IMR-90 (cell line): ENCODE measurements around the gene TRIM17. TPM values are rescaled to one million over a fixed set of nuclear protein-coding genes. Genes with fewer than 3 reads are reported as not detected.

Experiments
- ATAC-seq: fragments of 200-7000 bp; cut with Tn5 transposase; 2 replicates; pipeline ENCODE4 v1.9.1; 2020; ENCODE audit warnings: low read depth, mild to moderate bottlenecking, moderate library complexity
- BruUV-seq: library from RNA; stranded (reverse); fragments of 400-500 nt; replicated peaks from 2 replicates; lab custom pipeline; 2021; lab: Mats Ljungman, UMichigan
- CTCF ChIA-PET: fragments of 300-600 bp; formaldehyde crosslinking; extraction: SDS; loops from one replicate; lab custom pipeline; 2021; ENCODE audit warnings: antibody characterized with exemption; lab: Yijun Ruan, JAX
- POLR2A ChIA-PET: fragments of 300-600 bp; sonication (Branson Sonifier 250); formaldehyde crosslinking; loops from one replicate; lab custom pipeline; 2022; ENCODE audit warnings: antibody characterized with exemption; ENCODE audit not compliant: unreplicated experiment; lab: Charles Lee
- DNase-seq: peaks from one replicate; pipeline ENCODE4 v3.0.0; 2013
- H2AFZ ChIP-seq: replicated peaks from 2 replicates; pipeline ENCODE3; 2013; ENCODE audit warnings: low read length, mild to moderate bottlenecking; ENCODE audit not compliant: poor library complexity
- H2AK5ac ChIP-seq: 2 replicates; pipeline ENCODE4 v1.6.1; 2013; ENCODE audit warnings: low read depth, low read length, inconsistent platforms
- H2AK9ac ChIP-seq: replicated peaks from 2 replicates; pipeline ENCODE3; 2013; ENCODE audit warnings: mild to moderate bottlenecking, low read depth, low read length, moderate library complexity; ENCODE audit not compliant: poor library complexity
- H2BK120ac ChIP-seq: 2 replicates; pipeline ENCODE4 v1.6.1; 2013; ENCODE audit warnings: low read depth, low read length, inconsistent platforms
- H2BK15ac ChIP-seq: 3 replicates; pipeline ENCODE4 v1.6.1; 2013; ENCODE audit warnings: low read depth, low read length, inconsistent platforms
- H2BK20ac ChIP-seq: 2 replicates; pipeline ENCODE4 v1.6.1; 2013; ENCODE audit warnings: low read depth, mild to moderate bottlenecking, inconsistent platforms, low read length, moderate library complexity
- H2BK5ac ChIP-seq: 2 replicates; pipeline ENCODE4 v1.6.1; 2013; ENCODE audit warnings: mild to moderate bottlenecking, low read depth, low read length, inconsistent platforms; ENCODE audit not compliant: poor library complexity, severe bottlenecking
- H3K14ac ChIP-seq: replicated peaks from 2 replicates; pipeline ENCODE4 v1.6.1; 2013; ENCODE audit warnings: low read depth, low read length, inconsistent platforms
- H3K18ac ChIP-seq: 2 replicates; pipeline ENCODE4 v1.6.1; 2013; ENCODE audit warnings: low read depth, low read length, control low read depth
- H3K23ac ChIP-seq: 2 replicates; pipeline ENCODE4 v1.6.1; 2013; ENCODE audit warnings: low read depth, low read length, inconsistent platforms
- H3K27ac ChIP-seq: 2 replicates; pipeline ENCODE4 v1.5.1; 2013; ENCODE audit warnings: mild to moderate bottlenecking, control low read depth, low read length; ENCODE audit not compliant: insufficient read depth
- H3K27me3 ChIP-seq: 2 replicates; pipeline ENCODE4 v1.6.1; 2013; ENCODE audit warnings: low read length; ENCODE audit not compliant: control insufficient read depth, insufficient read depth
- H3K36me3 ChIP-seq: 2 replicates; pipeline ENCODE4 v1.6.1; 2013; ENCODE audit warnings: low read length, mixed read lengths; ENCODE audit not compliant: control insufficient read depth, insufficient read depth
- H3K4ac ChIP-seq: 2 replicates; pipeline ENCODE4 v1.6.1; 2013; ENCODE audit warnings: low read depth, low read length, inconsistent platforms
- H3K4me1 ChIP-seq: 2 replicates; pipeline ENCODE4 v1.6.1; 2013; ENCODE audit warnings: low read length, mixed read lengths; ENCODE audit not compliant: control insufficient read depth, insufficient read depth
- H3K4me2 ChIP-seq: 2 replicates; pipeline ENCODE4 v1.6.1; 2013; ENCODE audit warnings: low read depth, mild to moderate bottlenecking, control low read depth, low read length, moderate library complexity
- H3K4me3 ChIP-seq: 2 replicates; pipeline ENCODE4 v1.5.1; 2013; ENCODE audit warnings: low read depth, mild to moderate bottlenecking, control low read depth, low read length, moderate library complexity; ENCODE audit not compliant: insufficient read depth
- H3K56ac ChIP-seq: 2 replicates; pipeline ENCODE4 v1.6.1; 2013; ENCODE audit warnings: low read length, inconsistent platforms; ENCODE audit not compliant: insufficient read depth; ENCODE audit errors: extremely low read depth
- H3K79me1 ChIP-seq, 2 experiments: 2 replicates each; pipeline ENCODE4 v1.6.1; 2013; ENCODE audit warnings: low read length in 2 of 2, inconsistent platforms in 1 of 2, low read depth in 1 of 2
- H3K9ac ChIP-seq: 2 replicates; pipeline ENCODE4 v1.6.1; 2013; ENCODE audit warnings: low read depth, low read length, control low read depth
- H3K9me1 ChIP-seq: 2 replicates; pipeline ENCODE4 v1.6.1; 2013; ENCODE audit warnings: low read length, inconsistent platforms; ENCODE audit not compliant: insufficient read depth
- H3K9me3 ChIP-seq: 2 replicates; pipeline ENCODE4 v1.6.1; 2013; ENCODE audit warnings: low read length; ENCODE audit not compliant: control insufficient read depth, insufficient read depth
- H4K20me1 ChIP-seq: 2 replicates; pipeline ENCODE4 v1.6.1; 2013; ENCODE audit warnings: low read length, inconsistent platforms; ENCODE audit not compliant: insufficient read depth
- H4K5ac ChIP-seq: 2 replicates; pipeline ENCODE4 v1.6.1; 2013; ENCODE audit warnings: mild to moderate bottlenecking, low read depth, low read length, control low read depth
- H4K8ac ChIP-seq, 2 experiments: 2 replicates each; pipeline ENCODE4 v1.6.1; 2013; ENCODE audit warnings: low read depth in 2 of 2, low read length in 2 of 2, control low read depth in 1 of 2, inconsistent platforms in 1 of 2
- H4K91ac ChIP-seq: 2 replicates; pipeline ENCODE4 v1.6.1; 2013; ENCODE audit warnings: low read depth, low read length, inconsistent platforms; ENCODE audit not compliant: insufficient read depth
- BHLHE40 ChIP-seq: fragments of 150-350 bp; IDR thresholded peaks from 2 replicates; pipeline ENCODE4 v1.6.1; 2016; ENCODE audit warnings: mild to moderate bottlenecking, low read depth, low read length
- FOS ChIP-seq: fragments of 150-350 bp; IDR thresholded peaks from 2 replicates; pipeline ENCODE4 v1.6.1; 2016; ENCODE audit warnings: low read depth, low read length
- MAFK ChIP-seq: IDR thresholded peaks from 2 replicates; pipeline ENCODE4 v1.6.1; 2012; ENCODE audit warnings: low read depth, low read length, improper control_type of control experiment
- MAZ ChIP-seq: IDR thresholded peaks from 2 replicates; pipeline ENCODE4 v1.6.1; 2012; ENCODE audit warnings: low read depth, mild to moderate bottlenecking, low read length, improper control_type of control experiment, moderate library complexity, borderline replicate concordance
- MXI1 ChIP-seq: IDR thresholded peaks from 2 replicates; pipeline ENCODE4 v1.6.1; 2012; ENCODE audit warnings: low read depth, mild to moderate bottlenecking, low read length, moderate library complexity, borderline replicate concordance
- POLR2A ChIP-seq: IDR thresholded peaks from 2 replicates; pipeline ENCODE4 v1.6.1; 2012; ENCODE audit warnings: mild to moderate bottlenecking, low read depth, low read length
- RFX5 ChIP-seq: IDR thresholded peaks from 2 replicates; pipeline ENCODE4 v1.8.0; 2012; ENCODE audit warnings: low read depth, mild to moderate bottlenecking, low read length, moderate library complexity
- USF2 ChIP-seq: fragments of 150-350 bp; IDR thresholded peaks from 2 replicates; pipeline ENCODE4 v1.6.1; 2017; ENCODE audit warnings: mild to moderate bottlenecking, antibody characterized with exemption, low read length, low read depth
- WGBS, 2 experiments: methylation state at CpG; one replicate each; pipeline versions ENCODE4 v1.1.5 to v1.1.7; 2013; ENCODE audit warnings: missing lambda C conversion rate in 2 of 2; ENCODE audit not compliant: insufficient read length in 1 of 2; ENCODE audit errors: extremely low coverage in 2 of 2; 5-methylcytosine and 5-hydroxymethylcytosine counted together
- dilution Hi-C: fragments of 300-500 bp; cut with HindIII; formaldehyde crosslinking; loops from one replicate; pipeline ENCODE4 v1.14.3; 2018; ENCODE audit warnings: low sequenced_read_pairs; ENCODE audit not compliant: unreplicated experiment
- in situ Hi-C: fragments of 300-500 bp; cut with MboI; formaldehyde crosslinking; loops from 3 replicates; pipeline ENCODE4 v1.14.3; 2019; ENCODE audit warnings: low sequenced_read_pairs, inconsistent platforms, mixed read lengths
- intact Hi-C: fragments of 100-400 bp; cut with micrococcal nuclease; formaldehyde crosslinking; loops from 2 replicates; pipeline ENCODE4 v1.10.0; 2022
- polyA plus RNA-seq, 3 experiments: library from polyadenylated mRNA; depleted of rRNA; stranded (reverse); fragments of >200 nt; gene quantifications; 2 replicates each; pipeline ENCODE4 v1.2.3, GENCODE V29; 2012; ENCODE audit warnings: low replicate concordance in 1 of 3
- total RNA-seq: library from RNA; depleted of rRNA; stranded (reverse); fragments of >200 nt; gene quantifications from 2 replicates; pipeline ENCODE4 v1.2.3, GENCODE V29; 2012
- TF ChIP-seq, protein P1 (sequence below): conservative IDR thresholded peaks from 2 replicates; pipeline ENCODE4 v1.5.1; 2012; ENCODE audit warnings: mild to moderate bottlenecking, low read depth, low read length, improper control_type of control experiment

Gene TRIM17
- total and polyA plus RNA-seq, 2 of the 4 experiments (the other 2 are of a cell fraction) = 0.39 TPM; not detected in 1

GRCh38 chr1:228397966-228398365 lies 18.7 kb downstream of the TRIM17 start:
- H4K5ac ChIP-seq = no peak overlapping the region
- no peak overlapping the region for H2AK5ac ChIP-seq
- H3K14ac ChIP-seq = no peak overlapping the region
- 0 out of 2 replicates have a peak, but pooled peaks cover 5% of the 10 kb centered on the region for H3K9me1 ChIP-seq
- ATAC-seq = no peak
- no peak overlapping the region for H3K18ac ChIP-seq
- DNase-seq = no peak
- no peaks in the 10 kb centered on the region for H3K27me3 ChIP-seq
- H2BK20ac ChIP-seq = no peak overlapping the region
- no peak overlapping the region for H3K9ac ChIP-seq
- BruUV-seq = no TSS peak
- 100% methylated on average over 3 of the region's 6 CpGs; no CpG with 5 or more reads in 1 of the 2 experiments for WGBS, 2 experiments
- H4K91ac ChIP-seq = no peak overlapping the region
- H3K23ac ChIP-seq = no peak overlapping the region
- no peak overlapping the region for H3K4me3 ChIP-seq
- H2AFZ ChIP-seq = no peak overlapping the region
- H3K4me1 ChIP-seq = peaks cover 8% of the 10 kb centered on the region
- no peak overlapping the region for H2BK5ac ChIP-seq
- peaks cover 46% of the 10 kb centered on the region for H4K20me1 ChIP-seq
- H3K27ac ChIP-seq = no peak overlapping the region
- dilution Hi-C loops (no loop called here), in situ Hi-C loops (no loop called here), intact Hi-C loops (no loop called here)
- no peak overlapping the region for H3K56ac ChIP-seq
- H3K79me1 ChIP-seq = peaks cover 10 to 64% of the 10 kb centered on the region in 2 experiments
- TF ChIP-seq RFX5 (no peak), MXI1 (no peak), USF2 (no peak), MAZ (no peak), POLR2A (no peak), BHLHE40 (no peak), FOS (no peak), MAFK (no peak)
- TF ChIP-seq, protein P1, sequence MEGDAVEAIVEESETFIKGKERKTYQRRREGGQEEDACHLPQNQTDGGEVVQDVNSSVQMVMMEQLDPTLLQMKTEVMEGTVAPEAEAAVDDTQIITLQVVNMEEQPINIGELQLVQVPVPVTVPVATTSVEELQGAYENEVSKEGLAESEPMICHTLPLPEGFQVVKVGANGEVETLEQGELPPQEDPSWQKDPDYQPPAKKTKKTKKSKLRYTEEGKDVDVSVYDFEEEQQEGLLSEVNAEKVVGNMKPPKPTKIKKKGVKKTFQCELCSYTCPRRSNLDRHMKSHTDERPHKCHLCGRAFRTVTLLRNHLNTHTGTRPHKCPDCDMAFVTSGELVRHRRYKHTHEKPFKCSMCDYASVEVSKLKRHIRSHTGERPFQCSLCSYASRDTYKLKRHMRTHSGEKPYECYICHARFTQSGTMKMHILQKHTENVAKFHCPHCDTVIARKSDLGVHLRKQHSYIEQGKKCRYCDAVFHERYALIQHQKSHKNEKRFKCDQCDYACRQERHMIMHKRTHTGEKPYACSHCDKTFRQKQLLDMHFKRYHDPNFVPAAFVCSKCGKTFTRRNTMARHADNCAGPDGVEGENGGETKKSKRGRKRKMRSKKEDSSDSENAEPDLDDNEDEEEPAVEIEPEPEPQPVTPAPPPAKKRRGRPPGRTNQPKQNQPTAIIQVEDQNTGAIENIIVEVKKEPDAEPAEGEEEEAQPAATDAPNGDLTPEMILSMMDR = no peak
- H2BK15ac ChIP-seq = no peak overlapping the region
- ChIA-PET CTCF (no interaction called here), POLR2A (no interaction called here)
- H3K36me3 ChIP-seq = peaks cover 59% of the 10 kb centered on the region
- H3K4me2 ChIP-seq = no peak overlapping the region
- no peaks in the 10 kb centered on the region for H3K9me3 ChIP-seq
- H2AK9ac ChIP-seq = no peak overlapping the region
- H3K4ac ChIP-seq = no peak overlapping the region
- no peak overlapping the region for H2BK120ac ChIP-seq
- no peak overlapping the region for H4K8ac ChIP-seq
